HUES64 (cell line): ENCODE measurements around the gene ADTRP.
"Not testable (repeated sequence)": the region's sequence is repeated elsewhere in the genome, so short reads cannot be mapped to it uniquely, and the experiment has no call there.

ENCODE experiments used
- H3K27ac ChIP-seq: 2 replicates; pipeline ENCODE4 v1.7.0; 2013; ENCODE audit warnings: low read depth, low read length, inconsistent platforms
- H3K27me3 ChIP-seq: 2 replicates; pipeline ENCODE4 v1.6.1; 2013; ENCODE audit warnings: mild to moderate bottlenecking, low read length; ENCODE audit not compliant: insufficient read depth
- H3K36me3 ChIP-seq: 2 replicates; pipeline ENCODE4 v1.6.1; 2013; ENCODE audit warnings: mild to moderate bottlenecking, low read length; ENCODE audit not compliant: insufficient read depth
- H3K4me1 ChIP-seq: 2 replicates; pipeline ENCODE4 v1.6.1; 2013; ENCODE audit warnings: mild to moderate bottlenecking, low read length, moderate library complexity; ENCODE audit not compliant: insufficient read depth
- H3K4me3 ChIP-seq: 2 replicates; pipeline ENCODE4 v1.5.1; 2013; ENCODE audit warnings: mild to moderate bottlenecking, low read length, moderate library complexity
- H3K9ac ChIP-seq: 2 replicates; pipeline ENCODE4 v1.6.1; 2013; ENCODE audit warnings: mild to moderate bottlenecking, low read depth, low read length
- H3K9me3 ChIP-seq: 2 replicates; pipeline ENCODE4 v1.6.1; 2013; ENCODE audit warnings: low read depth, low read length; ENCODE audit not compliant: insufficient read depth
- WGBS: fragments of 150-250, 120-280 bp; methylation state at CpG from one replicate; pipeline ENCODE4 v1.1.7; 2013; ENCODE audit warnings: missing lambda C conversion rate; 5-methylcytosine and 5-hydroxymethylcytosine counted together

ADTRP gene

GRCh38 chr6:11703725-11704124 lies 74.9 kb downstream of the ADTRP start:
- 100% methylated on average over 3 of the region's 6 CpGs for WGBS
- no peaks in the 10 kb centered on the region for H3K4me1 ChIP-seq
- no peaks in the 10 kb centered on the region for H3K27me3 ChIP-seq
- H3K4me3 ChIP-seq, result no peak overlapping the region
- H3K9me3 ChIP-seq, result no peaks in the 10 kb centered on the region
- H3K9ac ChIP-seq, result no peak overlapping the region
- H3K27ac ChIP-seq, result no peak overlapping the region
- H3K36me3 ChIP-seq, result no peaks in the 10 kb centered on the region

GRCh38 chr6:11702500-11703130 lies 76.0 kb downstream of the ADTRP start:
- H3K4me1 ChIP-seq, result no peaks in the 10 kb centered on the region
- no peak overlapping the region for H3K4me3 ChIP-seq
- H3K27me3 ChIP-seq, result no peaks in the 10 kb centered on the region
- 89% methylated on average over 5 of the region's 5 CpGs for whole genome bisulfite sequencing
- no peaks in the 10 kb centered on the region for H3K36me3 ChIP-seq
- H3K9me3 ChIP-seq, result no peaks in the 10 kb centered on the region
- H3K27ac ChIP-seq, result no peak overlapping the region
- no peak overlapping the region for H3K9ac ChIP-seq

- Histone ChIP-seq H3K36me3 (no peaks in the 10 kb centered on the region), H3K27me3 (no peaks in the 10 kb centered on the region), H3K4me3 (no peak overlapping the region), H3K4me1 (no peaks in the 10 kb centered on the region), H3K9ac (no peak overlapping the region), H3K27ac (no peak overlapping the region), H3K9me3 (no peaks in the 10 kb centered on the region)
- WGBS, result 94% methylated on average over 4 of the region's 4 CpGs
Observed at GRCh38 chr6:11702089-11702488, 76.5 kb downstream of the ADTRP start.

- Histone ChIP-seq H3K36me3 (no peaks in the 10 kb centered on the region), H3K9me3 (no peaks in the 10 kb centered on the region), H3K27ac (no peak overlapping the region), H3K27me3 (no peaks in the 10 kb centered on the region), H3K4me1 (no peaks in the 10 kb centered on the region), H3K4me3 (no peak overlapping the region), H3K9ac (no peak overlapping the region)
- WGBS, result 88% methylated on average over 5 of the region's 6 CpGs
Observed at GRCh38 chr6:11701573-11701972, 77.0 kb downstream of the ADTRP start.

- Histone ChIP-seq H3K9ac (no peak overlapping the region), H3K9me3 (no peaks in the 10 kb centered on the region), H3K4me3 (no peak overlapping the region), H3K36me3 (no peaks in the 10 kb centered on the region), H3K27ac (no peak overlapping the region), H3K4me1 (no peaks in the 10 kb centered on the region), H3K27me3 (no peaks in the 10 kb centered on the region)
- whole genome bisulfite sequencing, result 95% methylated on average over 2 of the region's 2 CpGs
Observed at GRCh38 chr6:11700118-11700718, 78.4 kb downstream of the ADTRP start.

GRCh38 chr6:11699576-11699975 lies 79.0 kb downstream of the ADTRP start:
- Histone ChIP-seq H3K9ac (no peak overlapping the region), H3K27me3 (no peaks in the 10 kb centered on the region), H3K36me3 (no peaks in the 10 kb centered on the region), H3K27ac (no peak overlapping the region), H3K4me1 (no peaks in the 10 kb centered on the region), H3K4me3 (no peak overlapping the region), H3K9me3 (no peaks in the 10 kb centered on the region)
- WGBS, result 88% methylated on average over 1 of the region's 1 CpG

- Histone ChIP-seq H3K9ac (no peak overlapping the region), H3K36me3 (no peaks in the 10 kb centered on the region), H3K27me3 (no peaks in the 10 kb centered on the region), H3K4me3 (no peak overlapping the region), H3K27ac (no peak overlapping the region), H3K9me3 (no peaks in the 10 kb centered on the region), H3K4me1 (peaks cover 11% of the 10 kb centered on the region)
- 88% methylated on average over 4 of the region's 4 CpGs for WGBS
Observed at GRCh38 chr6:11692451-11693376, 85.9 kb downstream of the ADTRP start.

GRCh38 chr6:11689847-11690246 lies 88.8 kb downstream of the ADTRP start:
- Histone ChIP-seq H3K36me3 (no peaks in the 10 kb centered on the region), H3K4me1 (peaks cover 30% of the 10 kb centered on the region), H3K9ac (no peak overlapping the region), H3K4me3 (no peak overlapping the region), H3K27ac (no peak overlapping the region), H3K9me3 (no peaks in the 10 kb centered on the region), H3K27me3 (no peaks in the 10 kb centered on the region)
- WGBS, result 84% methylated on average over 2 of the region's 3 CpGs

- 93% methylated on average over 1 of the region's 1 CpG for WGBS
- not testable (repeated sequence) for H3K36me3 ChIP-seq, H3K9ac ChIP-seq, H3K27ac ChIP-seq, H3K4me3 ChIP-seq, H3K9me3 ChIP-seq, H3K27me3 ChIP-seq
- peaks cover 30% of the 10 kb centered on the region for H3K4me1 ChIP-seq
Observed at GRCh38 chr6:11689400-11689799, 89.2 kb downstream of the ADTRP start.

GRCh38 chr6:11688425-11688709 lies 90.2 kb downstream of the ADTRP start:
- Histone ChIP-seq H3K9ac (no peak overlapping the region), H3K27me3 (no peaks in the 10 kb centered on the region), H3K4me3 (no peak overlapping the region), H3K4me1 (peaks cover 30% of the 10 kb centered on the region), H3K27ac (peak overlapping the region; percentile 32; the same call in 1 of the 2 replicates), H3K36me3 (no peaks in the 10 kb centered on the region), H3K9me3 (no peaks in the 10 kb centered on the region)
- WGBS, result 90% methylated on average over 1 of the region's 1 CpG

- Histone ChIP-seq H3K4me1 (peaks cover 30% of the 10 kb centered on the region), H3K27ac (peak overlapping the region; percentile 11; the same call in 1 of the 2 replicates), H3K4me3 (no peak overlapping the region), H3K9ac (no peak overlapping the region), H3K36me3 (no peaks in the 10 kb centered on the region), H3K9me3 (peaks cover 7% of the 10 kb centered on the region; the same call in 1 of the 2 replicates), H3K27me3 (no peaks in the 10 kb centered on the region)
- WGBS, result 74% methylated on average over 3 of the region's 3 CpGs
Observed at GRCh38 chr6:11685481-11686093, 93.0 kb downstream of the ADTRP start.
